Neural progenitor cell (in vitro differentiated cells): ENCODE data around the gene TLDC2. TPM values are rescaled to one million over a fixed set of nuclear protein-coding genes. Genes with fewer than 3 reads are reported as not detected.
A peak's percentile ranks its signal among the peaks of the same experiment; 100 is the strongest.

ENCODE experiments used
- DNase-seq: peaks from one replicate; pipeline ENCODE4 v3.0.0-alpha.2; 2016; ENCODE audit warnings: low spot score
- H2AFZ ChIP-seq: fragments of 200-600 bp; sonication (generic); replicated peaks from 2 replicates; pipeline ENCODE4 v1.6.1; 2016; ENCODE audit warnings: antibody characterized with exemption
- H3F3A ChIP-seq: fragments of 200-600 bp; sonication (generic); 2 replicates; pipeline ENCODE4 v1.6.1; 2016; ENCODE audit warnings: antibody characterized with exemption, low read depth
- H3K27ac ChIP-seq: fragments of 200-600 bp; sonication (generic); 2 replicates; pipeline ENCODE4 v1.5.1; 2016; ENCODE audit warnings: mild to moderate bottlenecking
- H3K27me3 ChIP-seq: fragments of 200-600 bp; sonication (generic); 2 replicates; pipeline ENCODE4 v1.6.1; 2016; ENCODE audit warnings: mild to moderate bottlenecking, moderate library complexity
- H3K36me3 ChIP-seq: fragments of 200-600 bp; sonication (generic); 2 replicates; pipeline ENCODE4 v1.5.1; 2016
- H3K4me1 ChIP-seq: fragments of 200-600 bp; sonication (generic); 2 replicates; pipeline ENCODE4 v1.6.1; 2016; ENCODE audit warnings: mixed run types
- H3K4me2 ChIP-seq: fragments of 200-600 bp; sonication (generic); 2 replicates; pipeline ENCODE4 v1.6.1; 2016
- H3K4me3 ChIP-seq: fragments of 200-600 bp; sonication (generic); 2 replicates; pipeline ENCODE4 v1.5.1; 2016
- H3K79me2 ChIP-seq: fragments of 200-600 bp; sonication (generic); 2 replicates; pipeline ENCODE4 v1.6.1; 2016; ENCODE audit warnings: low read depth
- H3K9ac ChIP-seq: fragments of 200-600 bp; sonication (generic); 2 replicates; pipeline ENCODE4 v1.6.1; 2016
- H3K9me3 ChIP-seq: fragments of 200-600 bp; sonication (generic); 2 replicates; pipeline ENCODE4 v1.5.1; 2016; ENCODE audit warnings: low read depth
- H4K20me1 ChIP-seq: fragments of 200-600 bp; sonication (generic); 2 replicates; pipeline ENCODE4 v1.6.1; 2016; ENCODE audit warnings: low read depth
- H3K27ac Mint-ChIP-seq: 3 replicates; pipeline ENCODE4 v1.8.0; 2021; ENCODE audit warnings: mixed read lengths
- H3K27me3 Mint-ChIP-seq: 2 replicates; pipeline ENCODE4 v1.8.0; 2022; ENCODE audit warnings: low read depth, mild to moderate bottlenecking, inconsistent platforms, moderate library complexity, mixed read lengths; ENCODE audit not compliant: insufficient read depth
- H3K36me3 Mint-ChIP-seq: 3 replicates; pipeline ENCODE4 v1.8.0; 2021; ENCODE audit warnings: mixed read lengths
- H3K4me1 Mint-ChIP-seq: 3 replicates; pipeline ENCODE4 v1.8.0; 2021; ENCODE audit warnings: mixed read lengths
- H3K4me3 Mint-ChIP-seq: 3 replicates; pipeline ENCODE4 v1.8.0; 2021; ENCODE audit warnings: mild to moderate bottlenecking, moderate library complexity, mixed read lengths
- H3K9me3 Mint-ChIP-seq: 3 replicates; pipeline ENCODE4 v1.8.0; 2020; ENCODE audit warnings: mixed read lengths
- EZH2 ChIP-seq: fragments of 200-600 bp; sonication (generic); IDR thresholded peaks from 2 replicates; pipeline ENCODE4 v1.6.1; 2017; ENCODE audit warnings: antibody characterized with exemption, mild to moderate bottlenecking, moderate library complexity
- EZH2phosphoT487 ChIP-seq: fragments of 200-600 bp; sonication (generic); IDR thresholded peaks from 2 replicates; pipeline ENCODE4 v1.6.1; 2017; ENCODE audit warnings: antibody characterized with exemption
- total RNA-seq: library from RNA; depleted of rRNA; stranded (reverse); fragments of >200 nt; gene quantifications from 2 replicates; pipeline ENCODE4 v1.2.3, GENCODE V29; 2015; ENCODE audit warnings: low replicate concordance
- TF ChIP-seq, protein P1 (sequence below): fragments of 200-600 bp; sonication (generic); IDR thresholded peaks from 2 replicates; pipeline ENCODE4 v1.5.1; 2017; ENCODE audit warnings: antibody characterized with exemption, mild to moderate bottlenecking

The TLDC2 gene
- total RNA-seq, 1 donor from 2014 or later, result 2.4 TPM

DNA sequence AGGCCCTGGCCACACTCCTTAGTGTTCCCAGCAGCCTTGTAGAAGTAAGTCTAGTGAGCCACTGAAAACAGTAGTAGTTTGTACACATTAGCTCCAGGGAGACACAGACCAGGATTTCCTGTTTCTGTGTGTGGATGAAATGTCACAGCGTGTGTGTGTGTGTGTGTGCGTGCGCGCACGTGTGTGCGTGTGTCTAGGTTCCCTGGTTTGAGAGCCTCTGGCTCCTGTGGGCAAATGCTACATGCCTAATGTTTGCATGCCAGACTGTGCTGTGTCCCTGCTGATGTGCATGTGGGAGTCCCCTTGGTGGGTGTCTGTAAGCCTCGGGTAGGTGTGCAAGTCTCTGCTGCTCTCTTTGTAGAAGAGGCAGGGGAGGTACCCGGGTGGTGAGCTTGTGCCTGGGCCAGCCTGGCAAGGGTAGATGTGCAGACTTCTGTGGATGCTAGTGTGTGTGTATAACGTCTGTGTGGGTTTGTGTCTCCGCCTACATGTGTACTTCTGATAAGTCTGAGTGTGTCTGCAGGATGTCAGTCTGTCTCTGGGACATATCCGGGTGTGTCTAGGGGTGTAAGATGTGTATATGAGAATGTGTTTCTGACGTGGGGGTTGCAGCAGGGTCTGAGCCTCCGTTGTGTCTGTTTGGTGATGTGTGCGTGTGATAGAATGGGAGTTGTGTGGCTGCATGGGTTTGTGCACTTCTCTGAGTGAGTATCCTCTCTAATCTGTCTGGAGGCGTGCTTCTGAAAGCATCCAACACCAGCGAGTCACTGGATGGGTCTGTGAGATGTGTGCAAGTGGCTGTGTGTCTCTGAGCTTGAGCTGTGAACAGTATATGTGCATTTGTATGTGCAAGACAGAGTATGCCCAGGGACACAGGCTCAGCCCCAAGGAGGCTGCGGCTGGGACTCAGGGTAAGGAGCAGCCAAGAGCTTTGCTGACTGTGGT, 19.0 kb upstream of the TLDC2 start:
- no peak overlapping the region for H3K27ac ChIP-seq
- no peaks in the 10 kb centered on the region for H3F3A ChIP-seq
- H3K9ac ChIP-seq, result no peak overlapping the region
- H2AFZ ChIP-seq, result no peak overlapping the region
- H3K27me3 ChIP-seq, result no peaks in the 10 kb centered on the region
- peak overlapping the region; percentile 2 for H3K27ac Mint-ChIP-seq
- no peaks in the 10 kb centered on the region for H3K9me3 Mint-ChIP-seq
- DNase-seq, result no peak
- peaks cover 85% of the 10 kb centered on the region for H4K20me1 ChIP-seq
- no peaks in the 10 kb centered on the region for H3K36me3 ChIP-seq
- TF ChIP-seq EZH2 (no peak), EZH2phosphoT487 (no peak)
- TF ChIP-seq, protein P1, sequence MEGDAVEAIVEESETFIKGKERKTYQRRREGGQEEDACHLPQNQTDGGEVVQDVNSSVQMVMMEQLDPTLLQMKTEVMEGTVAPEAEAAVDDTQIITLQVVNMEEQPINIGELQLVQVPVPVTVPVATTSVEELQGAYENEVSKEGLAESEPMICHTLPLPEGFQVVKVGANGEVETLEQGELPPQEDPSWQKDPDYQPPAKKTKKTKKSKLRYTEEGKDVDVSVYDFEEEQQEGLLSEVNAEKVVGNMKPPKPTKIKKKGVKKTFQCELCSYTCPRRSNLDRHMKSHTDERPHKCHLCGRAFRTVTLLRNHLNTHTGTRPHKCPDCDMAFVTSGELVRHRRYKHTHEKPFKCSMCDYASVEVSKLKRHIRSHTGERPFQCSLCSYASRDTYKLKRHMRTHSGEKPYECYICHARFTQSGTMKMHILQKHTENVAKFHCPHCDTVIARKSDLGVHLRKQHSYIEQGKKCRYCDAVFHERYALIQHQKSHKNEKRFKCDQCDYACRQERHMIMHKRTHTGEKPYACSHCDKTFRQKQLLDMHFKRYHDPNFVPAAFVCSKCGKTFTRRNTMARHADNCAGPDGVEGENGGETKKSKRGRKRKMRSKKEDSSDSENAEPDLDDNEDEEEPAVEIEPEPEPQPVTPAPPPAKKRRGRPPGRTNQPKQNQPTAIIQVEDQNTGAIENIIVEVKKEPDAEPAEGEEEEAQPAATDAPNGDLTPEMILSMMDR, result no peak
- peaks cover 5% of the 10 kb centered on the region for H3K27me3 Mint-ChIP-seq
- H3K79me2 ChIP-seq, result peaks cover 92% of the 10 kb centered on the region
- H3K9me3 ChIP-seq, result no peaks in the 10 kb centered on the region
- peaks cover 9% of the 10 kb centered on the region for H3K36me3 Mint-ChIP-seq
- H3K4me3 Mint-ChIP-seq, result peak overlapping the region; percentile 7
- peaks cover 36% of the 10 kb centered on the region for H3K4me1 Mint-ChIP-seq
- H3K4me2 ChIP-seq, result no peak overlapping the region
- no peak overlapping the region for H3K4me3 ChIP-seq
- H3K4me1 ChIP-seq, result peaks cover 12% of the 10 kb centered on the region

DNA sequence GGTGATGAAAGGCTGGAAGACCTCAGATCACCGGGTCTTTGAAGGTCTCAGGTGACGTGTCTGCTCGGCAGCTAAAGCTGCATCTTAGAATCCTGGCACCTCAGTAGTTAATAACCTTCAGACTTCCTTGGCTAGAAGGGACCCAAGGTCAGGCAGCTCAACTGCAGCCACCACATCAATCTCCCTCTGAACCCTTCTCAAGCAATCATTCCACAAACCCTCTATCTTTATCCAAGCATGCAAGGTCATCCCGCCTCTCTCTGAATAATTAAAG, 16.7 kb upstream of the TLDC2 start:
- no peak for DNase-seq
- peaks cover 2% of the 10 kb centered on the region for H3K27me3 Mint-ChIP-seq
- Histone ChIP-seq H3K4me3 (no peak overlapping the region), H3K27me3 (peaks cover 3% of the 10 kb centered on the region), H3K9ac (no peak overlapping the region), H3K4me1 (peaks cover 13% of the 10 kb centered on the region), H3K79me2 (peaks cover 85% of the 10 kb centered on the region), H3K36me3 (no peaks in the 10 kb centered on the region), H2AFZ (no peak overlapping the region), H3K27ac (no peak overlapping the region), H3K4me2 (no peak overlapping the region), H3F3A (no peaks in the 10 kb centered on the region), H4K20me1 (peaks cover 81% of the 10 kb centered on the region), H3K9me3 (no peaks in the 10 kb centered on the region)
- H3K4me3 Mint-ChIP-seq, result no peak overlapping the region
- H3K27ac Mint-ChIP-seq, result no peak overlapping the region
- no peaks in the 10 kb centered on the region for H3K9me3 Mint-ChIP-seq
- no peak for TF ChIP-seq EZH2phosphoT487
- no peak for TF ChIP-seq EZH2
- TF ChIP-seq, protein P1, result no peak
- peaks cover 38% of the 10 kb centered on the region for H3K4me1 Mint-ChIP-seq
- H3K36me3 Mint-ChIP-seq, result peaks cover 4% of the 10 kb centered on the region

DNA sequence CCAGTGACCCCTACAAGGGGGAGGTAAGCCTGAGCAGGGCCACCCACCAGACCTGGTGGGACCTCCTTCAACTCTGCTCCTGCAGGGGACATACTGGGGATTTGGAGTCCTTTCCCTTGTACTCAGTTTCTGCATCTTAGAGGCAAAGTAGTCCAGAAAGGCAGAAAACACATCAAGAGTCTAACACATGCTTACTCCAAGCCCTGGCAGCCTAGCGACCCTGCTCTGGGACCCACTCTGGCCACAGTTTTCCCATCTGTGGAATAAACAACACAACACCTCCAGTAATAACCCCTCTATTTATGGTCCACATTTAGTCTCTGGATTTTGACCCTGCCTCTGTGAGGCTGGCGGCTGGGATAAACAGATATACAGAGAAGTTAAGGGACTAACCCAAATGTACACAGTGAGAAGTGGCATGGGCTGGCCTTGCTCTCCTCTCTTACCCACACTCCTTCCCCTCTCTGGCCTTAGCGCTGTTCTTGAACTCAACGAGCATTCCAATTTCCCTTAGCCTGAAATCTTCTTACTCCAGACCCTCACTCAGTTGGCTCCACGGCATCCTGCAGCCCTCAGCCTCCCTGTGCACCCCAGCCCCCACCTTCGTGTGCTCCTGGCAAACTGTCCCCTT, 16.1 kb upstream of the TLDC2 start:
- no peaks in the 10 kb centered on the region for H3K36me3 ChIP-seq
- no peak overlapping the region for H3K9ac ChIP-seq
- no peaks in the 10 kb centered on the region for H3K9me3 ChIP-seq
- H3K4me1 ChIP-seq, result peaks cover 13% of the 10 kb centered on the region
- TF ChIP-seq EZH2phosphoT487, result no peak
- TF ChIP-seq, protein P1, result no peak
- no peak for TF ChIP-seq EZH2
- H3F3A ChIP-seq, result peaks cover 4% of the 10 kb centered on the region
- peaks cover 75% of the 10 kb centered on the region for H4K20me1 ChIP-seq
- no peak for DNase-seq
- Mint-ChIP-seq H3K36me3 (peaks cover 4% of the 10 kb centered on the region), H3K9me3 (no peaks in the 10 kb centered on the region), H3K4me1 (peaks cover 38% of the 10 kb centered on the region), H3K27ac (no peak overlapping the region), H3K4me3 (no peak overlapping the region), H3K27me3 (peaks cover 2% of the 10 kb centered on the region)
- H2AFZ ChIP-seq, result no peak overlapping the region
- no peak overlapping the region for H3K4me2 ChIP-seq
- H3K27ac ChIP-seq, result no peak overlapping the region
- H3K79me2 ChIP-seq, result peaks cover 81% of the 10 kb centered on the region
- H3K27me3 ChIP-seq, result peaks cover 9% of the 10 kb centered on the region
- H3K4me3 ChIP-seq, result no peak overlapping the region
